Measurements from ENCODE around the gene SKOR1. TPM values are rescaled to one million over a fixed set of nuclear protein-coding genes. Genes with fewer than 3 reads are reported as not detected.

The SKOR1 gene
- total and polyA plus RNA-seq, 2 of the 4 experiments (the other 2 are of a cell fraction) = 0.03 TPM; not detected in 1

GRCh38 chr15:67833710-67834511 lies 8.6 kb downstream of the SKOR1 start (continued):
- TF ChIP-seq POLR2A (IDR thresholded peaks at IDR 0.05; ENCODE audit: low read depth, low read length) = no peak
- no peak for TF ChIP-seq NFE2L2 (IDR thresholded peaks at IDR 0.05; ENCODE audit: low read depth, low read length)
- TF ChIP-seq MXI1 (IDR thresholded peaks at IDR 0.05; ENCODE audit: borderline replicate concordance, low read depth, low read length) = no peak
- TF ChIP-seq SMC3 (IDR thresholded peaks at IDR 0.05; ENCODE audit: low read depth, low read length) = peak; percentile 46
- no peak for TF ChIP-seq USF2 (IDR thresholded peaks at IDR 0.05; ENCODE audit: low read depth, low read length)
- TF ChIP-seq CHD1 (IDR thresholded peaks at IDR 0.05; ENCODE audit: low read depth, low read length) = no peak
